H1 (cell line): ENCODE results near the gene MRPL11. TPM values are rescaled to one million over a fixed set of nuclear protein-coding genes. Genes with fewer than 3 reads are reported as not detected.

Experiments
- ASH2L ChIP-seq: fragments of 200-600, 300-600 bp; sonication (generic); IDR thresholded peaks from one replicate; pipeline ENCODE4 v1.7.1; 2017; ENCODE audit warnings: low read length
- E2F6 ChIP-seq: IDR thresholded peaks from 2 replicates; pipeline ENCODE4 v1.6.1; 2012; ENCODE audit warnings: inconsistent platforms
- EGR1 ChIP-seq: IDR thresholded peaks from 2 replicates; pipeline ENCODE4 v1.6.1; 2011; ENCODE audit warnings: low read depth, low read length, borderline replicate concordance
- HDAC2 ChIP-seq, 2 experiments: fragments of 300-600 bp in 1 of 2; sonication (generic) in 1 of 2; IDR thresholded peaks; 2 replicates each; pipeline ENCODE4 v1.6.1; 2011 to 2012; ENCODE audit warnings: low read depth in 2 of 2, low read length in 2 of 2, mild to moderate bottlenecking in 2 of 2, moderate library complexity in 2 of 2, borderline replicate concordance in 1 of 2, inconsistent platforms in 1 of 2
- KDM1A ChIP-seq: fragments of 200-600, 300-600 bp; sonication (generic); IDR thresholded peaks from 2 replicates; pipeline ENCODE4 v1.7.1; 2016; ENCODE audit warnings: mild to moderate bottlenecking, low read length, borderline replicate concordance
- POLR2A ChIP-seq, 2 experiments: IDR thresholded peaks; 1 replicate in 1 of 2; 2 replicates in 1 of 2; pipeline ENCODE4 v1.6.1; 2011; ENCODE audit warnings: low read depth in 2 of 2, low read length in 2 of 2, mild to moderate bottlenecking in 2 of 2; ENCODE audit errors: control extremely low read depth in 1 of 2
- RBBP5 ChIP-seq: IDR thresholded peaks from 2 replicates; pipeline ENCODE4 v1.7.1; 2012; ENCODE audit warnings: low read depth, mild to moderate bottlenecking, inconsistent platforms, low read length, moderate library complexity, borderline replicate concordance
- SRF ChIP-seq: IDR thresholded peaks from 2 replicates; pipeline ENCODE4 v1.6.1; 2011; ENCODE audit warnings: mild to moderate bottlenecking, low read depth, low read length, moderate library complexity
- TEAD4 ChIP-seq: IDR thresholded peaks from 2 replicates; pipeline ENCODE4 v1.6.1; 2012; ENCODE audit warnings: low read depth, low read length, inconsistent platforms, mixed read lengths
- polyA plus RNA-seq, 7 experiments: library from polyadenylated mRNA; depleted of rRNA in 3 of 7; stranded (reverse) in 5 of 7; unstranded in 2 of 7; fragments of >200 nt in 5 of 7; fragments of 200-250 nt in 2 of 7; gene quantifications; 1 replicate in 5 of 7; 2 replicates in 1 of 7; 4 replicates in 1 of 7; pipeline versions ENCODE4 v1.2.1 to v1.2.3, GENCODE V29; 2011 to 2013; ENCODE audit warnings: missing spikeins in 2 of 7, mixed read lengths in 2 of 7
- total RNA-seq: library from RNA; stranded (reverse); fragmentation: NEBNext Ultra II Directional; extraction: Animal tissue kit (Norgen Biotek cat#: 25700); gene quantifications from 2 replicates; pipeline ENCODE4 v1.2.1, GENCODE V29; 2021
- TF ChIP-seq, protein P1 (sequence below): IDR thresholded peaks from 2 replicates; pipeline ENCODE4 v1.6.1; 2011; ENCODE audit warnings: low read depth, mild to moderate bottlenecking, low read length; ENCODE audit not compliant: insufficient read depth

Gene MRPL11
- total and polyA plus RNA-seq, 2 of the 8 experiments (the other 6 are each of a cell fraction or from before 2014, with no cell fraction given), result 105 to 141 TPM

- TF ChIP-seq SRF (no peak), ASH2L (no peak), POLR2A (IDR thresholded peaks at IDR 0.05; ENCODE audit: control extremely low read depth in 1 of 2, low read depth in 2 of 2, low read length in 2 of 2) (no peak), E2F6 (no peak), TEAD4 (no peak), RBBP5 (no peak), KDM1A (no peak), HDAC2 (IDR thresholded peaks at IDR 0.05; ENCODE audit: borderline replicate concordance in 1 of 2, low read depth in 2 of 2, low read length in 2 of 2) (no peak), EGR1 (no peak)
- TF ChIP-seq, protein P1, sequence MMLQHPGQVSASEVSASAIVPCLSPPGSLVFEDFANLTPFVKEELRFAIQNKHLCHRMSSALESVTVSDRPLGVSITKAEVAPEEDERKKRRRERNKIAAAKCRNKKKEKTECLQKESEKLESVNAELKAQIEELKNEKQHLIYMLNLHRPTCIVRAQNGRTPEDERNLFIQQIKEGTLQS, result no peak
- TF ChIP-seq, all 59 proteins: peak for 0
Measured at GRCh38 chr11:66467756-66468155, 29.1 kb upstream of the MRPL11 start (continued).
